Pericardium fibroblast (primary cell): ENCODE results near the gene NKIRAS2. TPM values are rescaled to one million over a fixed set of nuclear protein-coding genes. Genes with fewer than 3 reads are reported as not detected.

Experiments used
- total RNA-seq: library from RNA; depleted of rRNA; stranded (reverse); fragments of >200 nt; gene quantifications from 2 replicates; pipeline ENCODE4 v1.2.3, GENCODE V29; 2015

NKIRAS2 gene
- total RNA-seq: 41.5 and 65.0 TPM in 2 replicates

DNA sequence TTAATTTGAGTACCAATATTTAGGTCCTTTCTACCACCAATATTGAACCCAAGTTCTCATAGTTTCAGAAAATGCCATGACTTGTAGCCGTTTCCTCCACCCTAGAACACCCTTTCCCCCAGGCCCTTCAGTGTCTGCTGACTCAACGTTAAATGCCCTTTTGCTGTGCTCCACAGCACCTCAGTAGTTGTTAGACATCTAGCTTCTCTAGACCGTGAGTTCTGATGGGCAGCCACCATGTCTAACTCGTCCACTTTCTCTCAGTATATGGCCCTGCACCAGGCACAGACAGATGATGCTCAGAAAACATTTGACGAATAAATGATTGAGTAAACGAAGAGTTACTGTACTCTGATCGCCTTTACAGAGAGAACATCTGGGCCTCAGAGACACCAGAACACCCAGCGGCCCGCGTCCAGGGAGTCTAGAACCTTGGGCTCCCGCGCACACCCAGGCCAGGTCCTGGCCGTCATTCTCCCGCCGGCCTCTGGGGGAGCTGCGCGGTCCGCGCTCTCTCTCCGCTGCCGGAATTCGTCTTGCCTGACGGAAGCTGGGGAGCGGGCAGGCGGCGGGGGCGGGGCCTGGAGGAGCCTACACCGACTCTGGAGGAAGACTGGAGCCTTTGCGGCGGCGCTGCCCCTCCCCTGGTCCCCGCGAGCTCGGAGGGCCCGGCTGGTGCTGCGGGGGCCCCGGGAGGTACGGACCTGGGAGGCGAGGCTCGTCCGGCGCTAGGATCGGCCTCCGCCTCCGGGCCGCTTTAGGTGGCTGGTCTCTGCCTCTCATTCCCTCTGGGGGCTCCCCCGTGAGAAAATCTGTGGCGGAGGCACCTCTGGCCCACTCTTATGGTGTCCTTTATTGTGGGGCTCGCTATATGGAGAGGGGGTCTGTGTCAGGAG, at the start of gene NKIRAS2:
Gene NKIRAS2 (plus strand): TSS at position 582 of the 896 bp plus-strand sequence. CDS start 1,488 bp downstream, outside the sequence.

DNA sequence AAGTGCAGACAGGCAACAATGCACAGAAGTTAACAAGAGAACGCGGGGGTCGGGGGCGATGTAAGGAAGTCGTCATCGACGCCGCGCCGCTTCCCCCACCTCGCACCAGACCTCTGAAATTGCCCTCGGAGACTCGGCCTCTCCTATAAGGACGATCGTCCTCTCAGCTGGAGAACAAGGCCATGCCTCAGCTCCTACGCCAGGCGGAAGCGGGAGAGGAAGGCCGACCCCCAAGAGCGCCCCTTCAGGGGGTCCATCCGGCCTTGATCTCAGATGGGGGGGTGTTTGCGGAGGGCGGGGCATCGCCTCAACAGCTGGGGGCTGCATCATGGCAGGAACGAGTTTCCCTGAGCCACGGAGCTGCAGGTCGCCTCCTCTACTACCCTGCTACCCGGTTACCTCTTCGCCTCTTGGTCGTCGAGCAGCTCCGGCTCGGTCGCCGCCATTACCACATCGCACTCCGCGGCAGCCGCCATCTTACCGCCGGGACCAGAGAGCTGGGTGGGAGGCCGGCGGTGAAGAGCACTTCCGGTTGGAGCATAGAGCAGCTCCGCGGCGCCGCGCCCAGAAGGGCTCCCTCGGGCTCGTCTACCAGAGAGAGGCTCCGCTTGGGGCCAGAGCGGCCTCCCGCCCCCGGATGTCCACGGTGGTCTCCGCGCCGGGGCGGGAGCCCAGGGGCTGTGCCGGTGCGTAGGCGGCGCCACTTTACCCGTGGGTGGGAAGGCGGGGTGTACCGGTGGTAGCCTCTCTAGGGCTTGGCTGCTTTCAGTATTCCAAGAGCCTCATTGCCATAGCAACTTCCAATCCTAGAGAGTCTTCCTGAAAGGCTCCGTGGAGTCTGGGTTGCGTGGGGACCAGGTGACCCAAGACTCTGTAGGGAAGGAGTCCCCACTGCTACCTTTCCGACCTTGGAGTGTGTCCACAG, 2.7 kb upstream of the NKIRAS2 start, which contains the start of gene DNAJC7:
Gene DNAJC7 (minus strand): TSS at position 499 of the 925 bp plus-strand sequence. CDS start 23 bp downstream, at position 476.

DNA sequence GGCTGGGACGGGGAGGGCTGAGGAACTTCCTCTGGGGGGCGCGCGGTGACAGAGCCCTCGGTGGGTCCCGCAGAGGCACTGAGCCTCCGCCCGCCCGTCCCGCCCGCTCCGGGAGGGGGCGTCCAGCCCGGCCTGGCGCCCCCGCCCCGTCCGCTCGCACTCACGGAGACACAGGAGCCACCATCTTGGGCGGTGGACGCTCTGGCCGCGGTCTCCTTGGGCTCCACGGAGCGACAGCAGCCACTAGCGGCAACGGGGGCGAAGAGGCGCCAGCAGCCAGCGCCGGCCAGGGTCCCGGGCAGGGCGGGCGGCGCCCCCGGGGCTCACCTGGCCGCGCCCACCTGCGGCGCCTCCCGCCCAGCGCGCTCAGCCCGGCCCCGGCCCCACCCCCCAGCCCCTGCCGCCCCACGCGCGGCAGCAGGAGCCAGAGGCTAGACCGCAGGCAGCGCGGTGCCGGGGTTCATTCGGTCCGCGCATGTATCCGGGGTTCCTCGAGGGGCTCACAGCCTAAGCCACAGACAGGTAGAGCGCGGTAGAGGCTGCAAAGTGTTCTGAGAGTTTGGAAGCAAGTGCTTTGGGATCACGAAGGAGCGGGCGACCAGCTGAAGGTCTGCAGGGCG, 30.6 kb downstream of the NKIRAS2 start, which contains the start of gene C17orf113:
Gene C17orf113 (minus strand): TSS at position 209 of the 620 bp plus-strand sequence. CDS start 7,225 bp downstream, outside the sequence.

Other genes with a start within 250 kb of the NKIRAS2 start
- gene JUP, start 233.4 kb upstream of the NKIRAS2 start, total RNA-seq: 17.4 and 28.9 TPM in 2 replicates
- gene P3H4, start 208.1 kb upstream of the NKIRAS2 start, total RNA-seq: 42.3 and 81.7 TPM in 2 replicates
- 285 and 416 TPM in 2 replicates for gene FKBP10, start 207.1 kb upstream of the NKIRAS2 start, total RNA-seq
- gene NT5C3B, start 183.9 kb upstream of the NKIRAS2 start, total RNA-seq: 47.9 and 50.6 TPM in 2 replicates
- gene KLHL10, start 182.3 kb upstream of the NKIRAS2 start, total RNA-seq: 0.23 TPM in 1 of 2 replicates, not detected in the other
- 11.2 and 14.6 TPM in 2 replicates for gene KLHL11, start 154.7 kb upstream of the NKIRAS2 start, total RNA-seq
- gene ACLY, start 101.1 kb upstream of the NKIRAS2 start, total RNA-seq: 147 and 228 TPM in 2 replicates
- gene ODAD4, start 89.5 kb upstream of the NKIRAS2 start, total RNA-seq: 0.68 and 1.3 TPM in 2 replicates
- 62.6 and 69.4 TPM in 2 replicates for gene CNP, start 53.3 kb upstream of the NKIRAS2 start, total RNA-seq
- 39.7 and 67.8 TPM in 2 replicates for gene DNAJC7, start 2.7 kb upstream of the NKIRAS2 start, total RNA-seq
- 0.23 and 0.43 TPM in 2 replicates for gene C17orf113, start 30.5 kb downstream of the NKIRAS2 start, total RNA-seq
- gene ZNF385C, start 78.4 kb downstream of the NKIRAS2 start, total RNA-seq: 0.60 TPM in 1 of 2 replicates, not detected in the other
- gene DHX58, start 92.6 kb downstream of the NKIRAS2 start, total RNA-seq: 10.9 and 11.0 TPM in 2 replicates
- 12.0 and 26.2 TPM in 2 replicates for gene KAT2A, start 101.3 kb downstream of the NKIRAS2 start, total RNA-seq
- gene HSPB9, start 102.7 kb downstream of the NKIRAS2 start, total RNA-seq: not detected in 2 replicates
- 76.7 and 146 TPM in 2 replicates for gene RAB5C, start 134.9 kb downstream of the NKIRAS2 start, total RNA-seq
- gene KCNH4, start 161.1 kb downstream of the NKIRAS2 start, total RNA-seq: not detected in 2 replicates
- gene HCRT, start 165.4 kb downstream of the NKIRAS2 start, total RNA-seq: not detected in 2 replicates
- 11.7 and 18.6 TPM in 2 replicates for gene GHDC, start 174.4 kb downstream of the NKIRAS2 start, total RNA-seq